ENCODE data around the gene MAN2B2. TPM values are rescaled to one million over a fixed set of nuclear protein-coding genes. Genes with fewer than 3 reads are reported as not detected.
A peak's percentile ranks its signal among the peaks of the same experiment; 100 is the strongest.

Gene MAN2B2
- total and polyA plus RNA-seq, 9 of the 15 experiments (the other 6 are each of a cell fraction or from before 2014, with no cell fraction given) = 0.21 to 8.8 (median 3.7) TPM

DNA sequence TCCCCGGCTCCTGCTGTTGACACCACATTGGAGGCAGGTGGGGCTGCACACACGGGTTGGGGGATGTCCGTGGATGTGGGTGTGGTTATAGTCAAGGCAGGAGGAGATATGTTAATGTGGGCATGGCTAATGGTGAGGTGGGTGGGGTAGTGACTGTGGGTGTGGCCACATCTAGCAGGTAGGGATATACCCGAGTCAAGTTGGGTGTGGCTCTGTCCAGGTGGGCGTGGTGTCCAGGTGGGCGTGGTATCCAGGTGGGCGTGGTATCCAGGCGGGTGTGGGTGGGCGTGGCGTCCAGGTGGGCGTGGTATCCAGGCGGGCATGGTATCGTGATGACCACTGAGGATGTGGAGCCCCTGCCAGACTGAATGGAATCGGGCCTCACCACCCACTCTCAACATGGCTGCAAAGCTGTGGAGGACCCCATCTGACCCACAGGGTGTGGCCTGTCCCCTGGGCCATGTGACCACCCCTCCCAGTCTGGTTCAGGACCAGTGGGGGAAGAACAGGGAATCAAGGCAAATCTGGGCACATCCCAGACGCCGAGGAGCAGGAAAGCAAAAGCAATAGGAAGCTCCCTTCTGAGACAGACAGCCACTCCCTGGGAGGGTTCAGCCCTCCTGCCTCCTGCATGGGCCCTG lies 21.0 kb downstream of the MAN2B2 start (continued):
- TF ChIP-seq RERE (CRISPR knock-in tag; IDR thresholded peaks at IDR 0.05; ENCODE audit: borderline replicate concordance) = no peak
- no peak for TF ChIP-seq ZNF384 (IDR thresholded peaks at IDR 0.05; ENCODE audit: low read depth, low read length)
- TF ChIP-seq KLF6 (CRISPR knock-in tag; IDR thresholded peaks at IDR 0.05; ENCODE audit: borderline replicate concordance) = no peak
- TF ChIP-seq LCOR (CRISPR knock-in tag; IDR thresholded peaks at IDR 0.05) = no peak
- no peak for TF ChIP-seq CC2D1A (IDR thresholded peaks at IDR 0.05)
- no peak for TF ChIP-seq ZEB2 (IDR thresholded peaks at IDR 0.05)
- TF ChIP-seq NRF1 (conservative IDR thresholded peaks at IDR 0.05 in 1 of 2, IDR thresholded peaks at IDR 0.05 in 1 of 2) = peak; percentile 59 to 69
- TF ChIP-seq ZKSCAN3 (CRISPR knock-in tag; IDR thresholded peaks at IDR 0.05) = no peak
- TF ChIP-seq, protein P1, sequence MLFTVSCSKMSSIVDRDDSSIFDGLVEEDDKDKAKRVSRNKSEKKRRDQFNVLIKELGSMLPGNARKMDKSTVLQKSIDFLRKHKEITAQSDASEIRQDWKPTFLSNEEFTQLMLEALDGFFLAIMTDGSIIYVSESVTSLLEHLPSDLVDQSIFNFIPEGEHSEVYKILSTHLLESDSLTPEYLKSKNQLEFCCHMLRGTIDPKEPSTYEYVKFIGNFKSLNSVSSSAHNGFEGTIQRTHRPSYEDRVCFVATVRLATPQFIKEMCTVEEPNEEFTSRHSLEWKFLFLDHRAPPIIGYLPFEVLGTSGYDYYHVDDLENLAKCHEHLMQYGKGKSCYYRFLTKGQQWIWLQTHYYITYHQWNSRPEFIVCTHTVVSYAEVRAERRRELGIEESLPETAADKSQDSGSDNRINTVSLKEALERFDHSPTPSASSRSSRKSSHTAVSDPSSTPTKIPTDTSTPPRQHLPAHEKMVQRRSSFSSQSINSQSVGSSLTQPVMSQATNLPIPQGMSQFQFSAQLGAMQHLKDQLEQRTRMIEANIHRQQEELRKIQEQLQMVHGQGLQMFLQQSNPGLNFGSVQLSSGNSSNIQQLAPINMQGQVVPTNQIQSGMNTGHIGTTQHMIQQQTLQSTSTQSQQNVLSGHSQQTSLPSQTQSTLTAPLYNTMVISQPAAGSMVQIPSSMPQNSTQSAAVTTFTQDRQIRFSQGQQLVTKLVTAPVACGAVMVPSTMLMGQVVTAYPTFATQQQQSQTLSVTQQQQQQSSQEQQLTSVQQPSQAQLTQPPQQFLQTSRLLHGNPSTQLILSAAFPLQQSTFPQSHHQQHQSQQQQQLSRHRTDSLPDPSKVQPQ (CRISPR knock-in tag; IDR thresholded peaks at IDR 0.05; ENCODE audit: borderline replicate concordance) = no peak
- no peak for TF ChIP-seq SMARCA5 (IDR thresholded peaks at IDR 0.05)
- peak; percentile 91 for TF ChIP-seq SP1 (CRISPR knock-in tag; IDR thresholded peaks at IDR 0.05)
- TF ChIP-seq ZSCAN32 (CRISPR knock-in tag; IDR thresholded peaks at IDR 0.05) = no peak
- peak; percentile 38; the same call in 1 of the 2 replicates for TF ChIP-seq ZBTB7A (IDR thresholded peaks at IDR 0.05; ENCODE audit: borderline replicate concordance, control insufficient read depth, low read depth, low read length)

Data from K562 (cell line).